SK-N-SH (cell line): ENCODE results near the gene LRRC70. TPM values are rescaled to one million over a fixed set of nuclear protein-coding genes. Genes with fewer than 3 reads are reported as not detected.

Source experiments
- CTCF ChIA-PET: fragments of 300-600, 350-600 bp; formaldehyde crosslinking; extraction: SDS; loops from one replicate; lab custom pipeline; 2021; lab: Yijun Ruan, JAX
- POLR2A ChIA-PET: fragments of 350-600 bp; sonication (Branson Sonifier 250); formaldehyde crosslinking; extraction: SDS; loops from one replicate; lab custom pipeline; 2020; ENCODE audit warnings: antibody characterized with exemption, inconsistent platforms; lab: Yijun Ruan, JAX
- DNase-seq: peaks from one replicate; pipeline ENCODE4 v3.0.0; 2012
- H2AFZ ChIP-seq: fragments of 200-600 bp; sonication (generic); 2 replicates; pipeline ENCODE4 v1.8.1; 2016; ENCODE audit warnings: antibody characterized with exemption, mild to moderate bottlenecking, low read depth
- H3F3A ChIP-seq: fragments of 200-600 bp; sonication (generic); replicated peaks from 2 replicates; pipeline ENCODE3; 2016; ENCODE audit warnings: antibody characterized with exemption, mild to moderate bottlenecking; ENCODE audit not compliant: insufficient read depth
- H3K27ac ChIP-seq, 2 experiments: fragments of 200-500 bp in 1 of 2; fragments of 200-600 bp in 1 of 2; sonication (Bioruptor generic) in 1 of 2; sonication (generic), shearing (Covaris generic) in 1 of 2; 2 replicates each; pipeline versions ENCODE4 v1.5.1 to v1.6.1; 2014 to 2016; ENCODE audit warnings: low read depth in 2 of 2, inconsistent platforms in 1 of 2, low read length in 1 of 2, mild to moderate bottlenecking in 1 of 2, mixed read lengths in 1 of 2
- H3K27me3 ChIP-seq: fragments of 200-600 bp; sonication (generic), shearing (Covaris generic); 2 replicates; pipeline ENCODE4 v1.6.1; 2016; ENCODE audit warnings: mixed run types; ENCODE audit not compliant: insufficient read depth
- H3K36me3 ChIP-seq, 2 experiments: fragments of 200-500 bp in 1 of 2; fragments of 200-600 bp in 1 of 2; sonication (Bioruptor generic) in 1 of 2; sonication (generic) in 1 of 2; replicated peaks in 1 of 2; 2 replicates each; pipeline versions ENCODE3 to v1.5.1; 2014 to 2016; ENCODE audit warnings: low read length in 1 of 2, mild to moderate bottlenecking in 1 of 2; ENCODE audit not compliant: insufficient read depth in 2 of 2, control insufficient read depth in 1 of 2
- H3K4me1 ChIP-seq, 2 experiments: fragments of 200-500 bp in 1 of 2; fragments of 200-600 bp in 1 of 2; sonication (Bioruptor generic) in 1 of 2; sonication (generic), shearing (Covaris generic) in 1 of 2; 2 replicates each; pipeline versions ENCODE4 v1.5.1 to v1.6.1; 2014 to 2016; ENCODE audit warnings: low read depth in 1 of 2, low read length in 1 of 2, mixed run types in 1 of 2; ENCODE audit not compliant: insufficient read depth in 2 of 2, control insufficient read depth in 1 of 2
- H3K4me2 ChIP-seq: fragments of 200-600 bp; sonication (generic), shearing (Covaris generic); 2 replicates; pipeline ENCODE4 v1.6.1; 2017; ENCODE audit warnings: mixed run types
- H3K4me3 ChIP-seq, 2 experiments: fragments of 200-500 bp in 1 of 2; fragments of 200-600 bp in 1 of 2; sonication (Bioruptor generic) in 1 of 2; sonication (generic), shearing (Covaris generic) in 1 of 2; 2 replicates each; pipeline versions ENCODE4 v1.5.1 to v1.8.1; 2014 to 2016; ENCODE audit warnings: low read depth in 2 of 2, inconsistent platforms in 1 of 2, low read length in 1 of 2, mild to moderate bottlenecking in 1 of 2, mixed read lengths in 1 of 2, moderate library complexity in 1 of 2
- H3K79me2 ChIP-seq: fragments of 200-600 bp; sonication (generic); 2 replicates; pipeline ENCODE4 v1.8.1; 2017; ENCODE audit warnings: mild to moderate bottlenecking; ENCODE audit not compliant: insufficient read depth
- H3K9ac ChIP-seq: fragments of 200-600 bp; sonication (generic); 2 replicates; pipeline ENCODE4 v1.6.1; 2017; ENCODE audit warnings: mixed run types
- H3K9me2 ChIP-seq: fragments of 200-600 bp; sonication (generic); 2 replicates; pipeline ENCODE4 v1.6.1; 2017; ENCODE audit warnings: mixed run types
- H3K9me3 ChIP-seq: fragments of 200-600 bp; sonication (generic); 2 replicates; pipeline ENCODE4 v1.6.1; 2017; ENCODE audit warnings: mixed run types, mild to moderate bottlenecking, moderate library complexity
- H4K20me1 ChIP-seq: fragments of 200-600 bp; sonication (generic); 2 replicates; pipeline ENCODE4 v1.6.1; 2017; ENCODE audit warnings: mild to moderate bottlenecking, mixed run types; ENCODE audit not compliant: insufficient read depth
- EP300 ChIP-seq, 2 experiments: IDR thresholded peaks; 2 replicates each; pipeline versions ENCODE4 v1.4.0 to v1.6.1; 2012; ENCODE audit warnings: borderline replicate concordance in 1 of 2, low read depth in 1 of 2, low read length in 1 of 2
- EZH2phosphoT487 ChIP-seq: fragments of 200-600 bp; sonication (generic); IDR thresholded peaks from 2 replicates; pipeline ENCODE4 v1.6.1; 2017; ENCODE audit warnings: low read depth, mixed run types, mild to moderate bottlenecking, antibody characterized with exemption, moderate library complexity, borderline replicate concordance
- NFIC ChIP-seq: IDR thresholded peaks from 2 replicates; pipeline ENCODE4 v1.4.0; 2012; ENCODE audit warnings: borderline replicate concordance
- PBX3 ChIP-seq: IDR thresholded peaks from 2 replicates; pipeline ENCODE4; 2012
- RAD21 ChIP-seq: IDR thresholded peaks from 2 replicates; pipeline ENCODE4 v1.6.1; 2012; ENCODE audit warnings: mild to moderate bottlenecking, low read length
- RFX5 ChIP-seq: IDR thresholded peaks from 2 replicates; pipeline ENCODE4 v1.6.1; 2012; ENCODE audit warnings: mild to moderate bottlenecking, improper control_type of control experiment, low read length
- TAF1 ChIP-seq: IDR thresholded peaks from 2 replicates; pipeline ENCODE4 v1.6.1; 2012; ENCODE audit warnings: low read depth, mild to moderate bottlenecking, low read length, moderate library complexity, borderline replicate concordance
- TEAD4 ChIP-seq: IDR thresholded peaks from 2 replicates; pipeline ENCODE4 v1.4.0; 2012; ENCODE audit warnings: mild to moderate bottlenecking, borderline replicate concordance; ENCODE audit not compliant: insufficient read depth
- USF2 ChIP-seq: fragments of 150-350 bp; IDR thresholded peaks from 2 replicates; pipeline ENCODE4 v1.6.1; 2017; ENCODE audit warnings: antibody characterized with exemption, low read length, low read depth, borderline replicate concordance
- YY1 ChIP-seq: IDR thresholded peaks from 2 replicates; pipeline ENCODE4 v1.4.0; 2012; ENCODE audit warnings: low read depth, mild to moderate bottlenecking
- WGBS: methylation state at CpG from one replicate; pipeline ENCODE4 v1.1.6; 2017; ENCODE audit warnings: low lambda C conversion rate; 5-methylcytosine and 5-hydroxymethylcytosine counted together
- polyA plus RNA-seq, 3 experiments: library from polyadenylated mRNA; depleted of rRNA; stranded (reverse); fragments of >200 nt; gene quantifications; 2 replicates each; pipeline ENCODE4 v1.2.3, GENCODE V29; 2012
- TF ChIP-seq, protein P1 (sequence below): IDR thresholded peaks from 2 replicates; pipeline ENCODE4 v1.6.1; 2012; ENCODE audit warnings: mild to moderate bottlenecking, low read depth, low read length, moderate library complexity
- TF ChIP-seq, protein P2 (sequence below): IDR thresholded peaks from 2 replicates; pipeline ENCODE4 v1.4.0; 2012; ENCODE audit warnings: low read depth, borderline replicate concordance

The LRRC70 gene
- polyA plus RNA-seq, 1 of the 3 experiments (the other 2 are of a cell fraction): 0.08 TPM

- no peak overlapping the region for H3K4me3 ChIP-seq
- 86% methylated on average over 2 of the region's 2 CpGs for WGBS
- no peak overlapping the region for H3K4me2 ChIP-seq
- H3K27me3 ChIP-seq: no peaks in the 10 kb centered on the region
- no peak for TF ChIP-seq USF2
- TF ChIP-seq PBX3: no peak
- TF ChIP-seq, protein P1, sequence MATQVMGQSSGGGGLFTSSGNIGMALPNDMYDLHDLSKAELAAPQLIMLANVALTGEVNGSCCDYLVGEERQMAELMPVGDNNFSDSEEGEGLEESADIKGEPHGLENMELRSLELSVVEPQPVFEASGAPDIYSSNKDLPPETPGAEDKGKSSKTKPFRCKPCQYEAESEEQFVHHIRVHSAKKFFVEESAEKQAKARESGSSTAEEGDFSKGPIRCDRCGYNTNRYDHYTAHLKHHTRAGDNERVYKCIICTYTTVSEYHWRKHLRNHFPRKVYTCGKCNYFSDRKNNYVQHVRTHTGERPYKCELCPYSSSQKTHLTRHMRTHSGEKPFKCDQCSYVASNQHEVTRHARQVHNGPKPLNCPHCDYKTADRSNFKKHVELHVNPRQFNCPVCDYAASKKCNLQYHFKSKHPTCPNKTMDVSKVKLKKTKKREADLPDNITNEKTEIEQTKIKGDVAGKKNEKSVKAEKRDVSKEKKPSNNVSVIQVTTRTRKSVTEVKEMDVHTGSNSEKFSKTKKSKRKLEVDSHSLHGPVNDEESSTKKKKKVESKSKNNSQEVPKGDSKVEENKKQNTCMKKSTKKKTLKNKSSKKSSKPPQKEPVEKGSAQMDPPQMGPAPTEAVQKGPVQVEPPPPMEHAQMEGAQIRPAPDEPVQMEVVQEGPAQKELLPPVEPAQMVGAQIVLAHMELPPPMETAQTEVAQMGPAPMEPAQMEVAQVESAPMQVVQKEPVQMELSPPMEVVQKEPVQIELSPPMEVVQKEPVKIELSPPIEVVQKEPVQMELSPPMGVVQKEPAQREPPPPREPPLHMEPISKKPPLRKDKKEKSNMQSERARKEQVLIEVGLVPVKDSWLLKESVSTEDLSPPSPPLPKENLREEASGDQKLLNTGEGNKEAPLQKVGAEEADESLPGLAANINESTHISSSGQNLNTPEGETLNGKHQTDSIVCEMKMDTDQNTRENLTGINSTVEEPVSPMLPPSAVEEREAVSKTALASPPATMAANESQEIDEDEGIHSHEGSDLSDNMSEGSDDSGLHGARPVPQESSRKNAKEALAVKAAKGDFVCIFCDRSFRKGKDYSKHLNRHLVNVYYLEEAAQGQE: no peak
- TF ChIP-seq TEAD4: no peak
- TF ChIP-seq RFX5: no peak
- no peak for TF ChIP-seq EZH2phosphoT487
- TF ChIP-seq TAF1: no peak
- TF ChIP-seq NFIC: no peak
- TF ChIP-seq, protein P2, sequence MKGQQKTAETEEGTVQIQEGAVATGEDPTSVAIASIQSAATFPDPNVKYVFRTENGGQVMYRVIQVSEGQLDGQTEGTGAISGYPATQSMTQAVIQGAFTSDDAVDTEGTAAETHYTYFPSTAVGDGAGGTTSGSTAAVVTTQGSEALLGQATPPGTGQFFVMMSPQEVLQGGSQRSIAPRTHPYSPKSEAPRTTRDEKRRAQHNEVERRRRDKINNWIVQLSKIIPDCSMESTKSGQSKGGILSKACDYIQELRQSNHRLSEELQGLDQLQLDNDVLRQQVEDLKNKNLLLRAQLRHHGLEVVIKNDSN: no peak
- TF ChIP-seq RAD21: no peak
- no peak for TF ChIP-seq YY1
- TF ChIP-seq EP300 (IDR thresholded peaks at IDR 0.05; ENCODE audit: borderline replicate concordance in 1 of 2, low read depth in 1 of 2, low read length in 1 of 2): no peak
- CTCF ChIA-PET: no interaction called here
- H3K9me3 ChIP-seq: no peaks in the 10 kb centered on the region
- peaks cover 0 to 27% of the 10 kb centered on the region in 2 experiments for H3K36me3 ChIP-seq
- H2AFZ ChIP-seq: no peak overlapping the region
- POLR2A ChIA-PET: no interaction called here
- no peaks in the 10 kb centered on the region for H3F3A ChIP-seq
- H3K79me2 ChIP-seq: 0 out of 2 replicates have a peak, but pooled peaks cover 3% of the 10 kb centered on the region
- no peaks in the 10 kb centered on the region for H4K20me1 ChIP-seq
- no peaks in the 10 kb centered on the region for H3K9me2 ChIP-seq
- no peak for DNase-seq
- H3K27ac ChIP-seq: no peak overlapping the region
- no peak overlapping the region for H3K9ac ChIP-seq
- peaks cover 0 to 6% of the 10 kb centered on the region in 2 experiments; a peak in 2 of 4 replicates for H3K4me1 ChIP-seq
These were observed 9.7 kb upstream of the LRRC70 start for GRCh38 chr5:62568800-62569432.
